Trophoblast cell (in vitro differentiated cells and primary cell): ENCODE results near the gene DESI2.

Experiments used
- DNase-seq, 2 donors: peaks; one replicate each; pipeline ENCODE4 v3.0.0-alpha.2; 2016
- H2AFZ ChIP-seq: 2 replicates; pipeline ENCODE4 v1.6.1; 2013; ENCODE audit warnings: low read length, moderate library complexity, mild to moderate bottlenecking; ENCODE audit not compliant: insufficient read depth, poor library complexity
- H2AK5ac ChIP-seq: 2 replicates; pipeline ENCODE4 v1.6.1; 2013; ENCODE audit warnings: mild to moderate bottlenecking, low read length
- H2BK120ac ChIP-seq: 2 replicates; pipeline ENCODE4 v1.6.1; 2013; ENCODE audit warnings: low read length, mild to moderate bottlenecking, moderate library complexity; ENCODE audit not compliant: insufficient read depth, poor library complexity
- H2BK12ac ChIP-seq: 2 replicates; pipeline ENCODE4 v1.6.1; 2013; ENCODE audit warnings: mild to moderate bottlenecking, low read length, moderate library complexity
- H2BK5ac ChIP-seq: 2 replicates; pipeline ENCODE4 v1.6.1; 2013; ENCODE audit warnings: low read length, low read depth, moderate library complexity, mild to moderate bottlenecking; ENCODE audit not compliant: poor library complexity
- H3K14ac ChIP-seq: 2 replicates; pipeline ENCODE4 v1.6.1; 2013; ENCODE audit warnings: mild to moderate bottlenecking, low read length
- H3K18ac ChIP-seq: 2 replicates; pipeline ENCODE4 v1.6.1; 2013; ENCODE audit warnings: mild to moderate bottlenecking, low read length
- H3K23ac ChIP-seq: 2 replicates; pipeline ENCODE4 v1.6.1; 2013; ENCODE audit warnings: low read length
- H3K27ac ChIP-seq: 2 replicates; pipeline ENCODE4 v1.5.1; 2013; ENCODE audit warnings: low read depth, mild to moderate bottlenecking, inconsistent platforms, low read length, moderate library complexity
- H3K27me3 ChIP-seq: 2 replicates; pipeline ENCODE4 v1.6.1; 2013; ENCODE audit warnings: inconsistent platforms, mild to moderate bottlenecking, low read length, moderate library complexity; ENCODE audit not compliant: insufficient read depth
- H3K36me3 ChIP-seq, 2 experiments: 1 replicate in 1 of 2; 2 replicates in 1 of 2; pipeline ENCODE4 v1.6.1; 2013; ENCODE audit warnings: low read length in 2 of 2, mild to moderate bottlenecking in 2 of 2, moderate library complexity in 1 of 2; ENCODE audit not compliant: insufficient read depth in 2 of 2, control insufficient read depth in 1 of 2
- H3K4ac ChIP-seq: 2 replicates; pipeline ENCODE4 v1.6.1; 2013; ENCODE audit warnings: low read depth, mild to moderate bottlenecking, low read length, moderate library complexity
- H3K4me1 ChIP-seq, 2 experiments: 1 replicate in 1 of 2; 2 replicates in 1 of 2; pipeline ENCODE4 v1.6.1; 2013; ENCODE audit warnings: low read length in 2 of 2, mild to moderate bottlenecking in 2 of 2, moderate library complexity in 1 of 2; ENCODE audit not compliant: insufficient read depth in 2 of 2, control insufficient read depth in 1 of 2
- H3K4me2 ChIP-seq: 2 replicates; pipeline ENCODE4 v1.6.1; 2013; ENCODE audit warnings: inconsistent platforms, mild to moderate bottlenecking, low read length, moderate library complexity
- H3K4me3 ChIP-seq: 2 replicates; pipeline ENCODE4 v1.5.1; 2013; ENCODE audit warnings: mild to moderate bottlenecking, low read depth, low read length, inconsistent platforms
- H3K79me1 ChIP-seq: one replicate; pipeline ENCODE4 v1.6.1; 2013; ENCODE audit warnings: low read length
- H3K79me2 ChIP-seq: 2 replicates; pipeline ENCODE4 v1.6.1; 2013; ENCODE audit warnings: low read length, mild to moderate bottlenecking; ENCODE audit not compliant: control insufficient read depth, insufficient read depth, poor library complexity
- H3K9ac ChIP-seq: 2 replicates; pipeline ENCODE4 v1.6.1; 2013; ENCODE audit warnings: mild to moderate bottlenecking, low read length
- H3K9me3 ChIP-seq: 2 replicates; pipeline ENCODE4 v1.6.1; 2013; ENCODE audit warnings: low read depth, mild to moderate bottlenecking, control low read depth, inconsistent platforms, low read length; ENCODE audit not compliant: insufficient read depth
- H4K12ac ChIP-seq: 2 replicates; pipeline ENCODE4 v1.6.1; 2013; ENCODE audit warnings: low read depth, mild to moderate bottlenecking, low read length, moderate library complexity
- H4K8ac ChIP-seq: 2 replicates; pipeline ENCODE4 v1.6.1; 2013; ENCODE audit warnings: low read depth, mild to moderate bottlenecking, low read length, moderate library complexity
- H4K91ac ChIP-seq: one replicate; pipeline ENCODE4 v1.6.1; 2013; ENCODE audit warnings: low read depth, mild to moderate bottlenecking, low read length, moderate library complexity
- WGBS: extraction: QIAGEN DNeasy Blood & Tissue Kit; methylation state at CpG from one replicate; pipeline ENCODE4 v1.1.7; 2013; ENCODE audit warnings: missing lambda C conversion rate; ENCODE audit not compliant: insufficient read length, insufficient coverage; ENCODE audit errors: extremely low coverage; 5-methylcytosine and 5-hydroxymethylcytosine counted together

The DESI2 gene

DNA sequence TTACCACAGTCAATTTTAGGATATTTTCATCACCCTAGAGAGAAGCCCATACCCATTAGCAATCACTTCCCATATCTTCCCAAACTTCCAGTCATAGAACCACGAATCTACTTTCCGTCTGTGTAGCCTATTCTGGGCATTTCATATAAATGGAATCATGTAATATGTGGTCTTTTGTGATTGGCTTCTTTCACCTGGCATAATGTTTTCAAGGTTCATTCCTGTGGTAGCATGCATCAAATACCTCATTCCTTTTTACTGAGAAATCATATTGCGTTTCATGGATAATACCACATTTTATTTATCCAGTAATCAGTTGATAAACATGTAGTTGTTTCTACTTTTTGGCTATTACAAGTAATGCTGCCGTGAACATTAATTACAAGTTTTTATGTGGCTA, 21.5 kb downstream of the DESI2 start:
- DNase-seq: no peak
- WGBS: no CpG with 5 or more reads among the region's 4 CpGs

DNA sequence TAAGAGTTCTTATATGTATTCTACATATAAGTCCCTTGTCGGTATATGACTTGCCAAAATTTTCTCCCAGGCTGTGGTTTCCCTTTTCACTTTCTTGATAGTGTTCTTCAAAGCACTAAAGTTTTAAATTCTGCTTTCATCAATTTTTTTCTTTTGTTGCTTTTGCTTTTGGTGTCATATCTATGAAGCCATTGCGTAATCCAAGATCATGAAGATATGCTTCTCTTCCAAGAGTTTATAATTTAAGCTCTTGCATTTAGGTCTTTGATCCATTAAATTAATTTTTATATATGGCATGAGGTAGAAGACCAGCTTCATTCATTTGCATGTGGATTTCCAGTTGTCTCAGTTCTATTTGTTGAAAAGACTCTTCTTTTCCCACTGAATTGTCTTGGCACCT, 22.2 kb downstream of the DESI2 start:
- Histone ChIP-seq H3K27me3 (no peaks in the 10 kb centered on the region), H2AFZ (no peak overlapping the region), H3K9ac (no peak overlapping the region), H3K23ac (no peak overlapping the region), H3K18ac (no peak overlapping the region), H3K14ac (no peak overlapping the region), H3K4me1 (no peaks in the 10 kb centered on the region), H3K27ac (no peak overlapping the region), H2BK12ac (no peak overlapping the region), H4K91ac (no peak overlapping the region), H3K4me3 (no peak overlapping the region), H2AK5ac (no peak overlapping the region), H3K9me3 (no peaks in the 10 kb centered on the region), H2BK120ac (no peak overlapping the region), H2BK5ac (no peak overlapping the region), H3K36me3 (peaks cover 0 to 5% of the 10 kb centered on the region in 2 experiments), H3K4ac (no peak overlapping the region), H3K79me1 (no peaks in the 10 kb centered on the region), H3K4me2 (no peak overlapping the region), H4K12ac (no peak overlapping the region), H4K8ac (no peak overlapping the region), H3K79me2 (no peaks in the 10 kb centered on the region)
- WGBS: no CpG with 5 or more reads among the region's 2 CpGs
- peak in 1 of 2 donors; percentile 10 for DNase-seq

More for the DNA sequence above, 21.5 kb downstream of the DESI2 start:
- Histone ChIP-seq H3K9ac (no peak overlapping the region), H4K8ac (no peak overlapping the region), H2AFZ (no peak overlapping the region), H3K4me1 (no peaks in the 10 kb centered on the region), H3K14ac (no peak overlapping the region), H3K4ac (no peak overlapping the region), H3K79me2 (no peaks in the 10 kb centered on the region), H2AK5ac (no peak overlapping the region), H3K4me2 (no peak overlapping the region), H3K18ac (no peak overlapping the region), H2BK12ac (no peak overlapping the region), H4K91ac (no peak overlapping the region), H3K27ac (no peak overlapping the region), H3K79me1 (no peaks in the 10 kb centered on the region), H3K36me3 (peaks cover 0 to 3% of the 10 kb centered on the region in 2 experiments), H2BK120ac (no peak overlapping the region), H3K23ac (no peak overlapping the region), H3K4me3 (no peak overlapping the region), H2BK5ac (no peak overlapping the region), H3K9me3 (no peaks in the 10 kb centered on the region), H4K12ac (no peak overlapping the region), H3K27me3 (no peaks in the 10 kb centered on the region)

DNA sequence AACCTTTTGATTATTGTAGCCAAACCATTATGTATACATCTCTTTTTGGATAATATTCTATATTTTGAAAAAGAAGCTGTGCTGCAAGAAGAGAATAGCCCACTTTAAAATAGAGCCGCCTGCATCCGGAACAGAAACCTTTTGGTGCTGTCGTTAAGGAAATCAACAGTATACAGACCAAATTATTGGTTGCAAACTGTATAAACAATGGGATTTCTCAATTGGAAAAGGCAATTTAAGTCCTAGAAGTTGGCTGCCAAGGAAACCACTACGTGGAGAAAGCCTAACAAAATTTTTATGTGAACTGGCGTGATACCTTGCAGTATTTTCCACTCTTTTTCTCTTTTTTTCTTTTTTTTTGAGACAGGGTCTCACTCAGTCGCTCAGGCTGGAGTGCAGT, 25.8 kb downstream of the DESI2 start:
- Histone ChIP-seq H3K23ac (no peak overlapping the region), H2AFZ (no peak overlapping the region), H3K36me3 (peaks cover 0 to 5% of the 10 kb centered on the region in 2 experiments), H2BK5ac (no peak overlapping the region), H3K18ac (no peak overlapping the region), H3K27ac (no peak overlapping the region), H3K4me2 (no peak overlapping the region), H4K8ac (no peak overlapping the region), H3K4me3 (no peak overlapping the region), H3K4ac (no peak overlapping the region), H3K79me2 (no peaks in the 10 kb centered on the region), H3K27me3 (no peaks in the 10 kb centered on the region), H3K79me1 (no peaks in the 10 kb centered on the region), H3K14ac (no peak overlapping the region), H3K9me3 (no peaks in the 10 kb centered on the region), H4K91ac (no peak overlapping the region), H2AK5ac (no peak overlapping the region), H2BK12ac (no peak overlapping the region), H2BK120ac (no peak overlapping the region), H3K9ac (no peak overlapping the region), H4K12ac (no peak overlapping the region), H3K4me1 (no peaks in the 10 kb centered on the region)
- DNase-seq: no peak
- no CpG with 5 or more reads among the region's 6 CpGs for WGBS

DNA sequence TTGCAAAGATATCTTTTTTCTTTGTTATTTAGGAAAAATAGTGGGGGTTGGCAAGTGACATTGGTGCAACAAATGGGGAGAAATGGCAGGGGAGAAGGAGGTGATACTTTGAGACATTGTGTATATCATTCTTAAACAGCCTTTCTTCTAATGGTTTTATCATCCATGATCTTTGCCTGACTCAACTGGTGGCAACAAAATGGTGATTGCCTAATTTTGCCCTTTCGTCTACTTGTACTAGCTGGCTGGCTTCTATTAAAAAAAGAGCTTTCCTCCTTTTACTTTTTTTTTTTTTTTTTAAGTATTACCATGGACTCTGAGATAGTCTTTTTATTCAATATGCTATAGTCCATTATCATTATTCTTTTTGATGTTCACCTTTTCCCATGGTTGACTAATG, 27.7 kb downstream of the DESI2 start:
- Histone ChIP-seq H3K36me3 (peaks cover 0 to 5% of the 10 kb centered on the region in 2 experiments), H2AK5ac (no peak overlapping the region), H3K14ac (no peak overlapping the region), H4K12ac (no peak overlapping the region), H2BK12ac (no peak overlapping the region), H4K8ac (no peak overlapping the region), H3K18ac (no peak overlapping the region), H3K4me3 (no peak overlapping the region), H3K4ac (no peak overlapping the region), H3K23ac (no peak overlapping the region), H3K79me1 (no peaks in the 10 kb centered on the region), H3K27me3 (no peaks in the 10 kb centered on the region), H2AFZ (no peak overlapping the region), H3K27ac (no peak overlapping the region), H2BK120ac (no peak overlapping the region), H3K9me3 (no peaks in the 10 kb centered on the region), H2BK5ac (no peak overlapping the region), H3K4me2 (no peak overlapping the region), H3K4me1 (no peaks in the 10 kb centered on the region), H4K91ac (no peak overlapping the region), H3K79me2 (no peaks in the 10 kb centered on the region), H3K9ac (no peak overlapping the region)
- peak in 1 of 2 donors; percentile 38 for DNase-seq
- WGBS: no CpG with 5 or more reads among the region's 1 CpG
